OCI-LY1 (cell line): ENCODE data around the gene SLC19A1.

Experiments used
- H2AFZ ChIP-seq: fragments of 200-600 bp; sonication (generic), shearing (Covaris generic); 2 replicates; pipeline ENCODE4 v1.6.0; 2014; ENCODE audit warnings: antibody characterized with exemption, mild to moderate bottlenecking, low read length
- H3F3A ChIP-seq: fragments of 200-600 bp; sonication (generic), shearing (Covaris generic); 2 replicates; pipeline ENCODE4 v1.6.0; 2014; ENCODE audit warnings: mild to moderate bottlenecking, antibody characterized with exemption, low read length, moderate library complexity; ENCODE audit not compliant: insufficient read depth
- H3K27ac ChIP-seq: fragments of 200-600 bp; sonication (generic); 2 replicates; pipeline ENCODE4 v1.5.1; 2014; ENCODE audit warnings: low read length, mixed run types, mild to moderate bottlenecking, low read depth; ENCODE audit not compliant: poor library complexity, severe bottlenecking
- H3K27me3 ChIP-seq: fragments of 200-600 bp; sonication (generic); 2 replicates; pipeline ENCODE4 v1.6.0; 2014; ENCODE audit warnings: antibody characterized with exemption, mild to moderate bottlenecking, low read length, moderate library complexity; ENCODE audit not compliant: insufficient read depth
- H3K36me3 ChIP-seq: fragments of 200-600 bp; sonication (generic); 2 replicates; pipeline ENCODE4 v1.6.1; 2014; ENCODE audit warnings: mild to moderate bottlenecking, antibody characterized with exemption, low read length, moderate library complexity, mixed read lengths; ENCODE audit not compliant: insufficient read depth
- H3K4me1 ChIP-seq: fragments of 200-600 bp; sonication (generic); 2 replicates; pipeline ENCODE4 v1.5.1; 2014; ENCODE audit warnings: mild to moderate bottlenecking, low read length, moderate library complexity; ENCODE audit not compliant: insufficient read depth, severe bottlenecking
- H3K4me2 ChIP-seq: fragments of 200-600 bp; sonication (generic), shearing (Covaris generic); 2 replicates; pipeline ENCODE4 v1.6.1; 2014; ENCODE audit warnings: low read length
- H3K4me3 ChIP-seq: fragments of 200-600 bp; sonication (generic); 2 replicates; pipeline ENCODE4 v1.5.1; 2014; ENCODE audit warnings: low read length, low read depth, mild to moderate bottlenecking, mixed read lengths; ENCODE audit not compliant: poor library complexity, severe bottlenecking
- H3K79me2 ChIP-seq: fragments of 200-600 bp; shearing (Covaris generic); 2 replicates; pipeline ENCODE4 v1.6.1; 2016; ENCODE audit warnings: mixed run types, low read length, mixed read lengths; ENCODE audit not compliant: insufficient read depth
- H3K9ac ChIP-seq: fragments of 200-600 bp; sonication (generic), shearing (Covaris generic); 2 replicates; pipeline ENCODE4 v1.6.1; 2014; ENCODE audit warnings: mild to moderate bottlenecking, low read length, mixed read lengths
- H3K9me2 ChIP-seq: fragments of 200-600 bp; sonication (generic), shearing (Covaris generic); 2 replicates; pipeline ENCODE4 v1.6.1; 2014; ENCODE audit warnings: low read depth, mild to moderate bottlenecking, low read length, mixed read lengths
- H3K9me3 ChIP-seq: fragments of 200-600 bp; shearing (Covaris generic); 2 replicates; pipeline ENCODE4 v1.6.1; 2014; ENCODE audit warnings: low read length, mixed read lengths
- H4K20me1 ChIP-seq: fragments of 200-600 bp; sonication (generic), shearing (Covaris generic); 2 replicates; pipeline ENCODE4 v1.6.0; 2016; ENCODE audit warnings: mild to moderate bottlenecking, low read length; ENCODE audit not compliant: insufficient read depth
- EZH2 ChIP-seq: fragments of 200-600 bp; sonication (generic), shearing (Covaris generic); IDR thresholded peaks from 2 replicates; pipeline ENCODE4 v1.8.0; 2017; ENCODE audit warnings: borderline replicate concordance, mixed run types, mild to moderate bottlenecking, antibody characterized with exemption, low read length, moderate library complexity, mixed read lengths
- TF ChIP-seq, protein P1 (sequence below): fragments of 200-600 bp; sonication (generic), shearing (Covaris generic); IDR thresholded peaks from 2 replicates; pipeline ENCODE4 v1.5.1; 2017; ENCODE audit warnings: mild to moderate bottlenecking, antibody characterized with exemption, low read length, moderate library complexity, mixed read lengths

SLC19A1 gene

DNA sequence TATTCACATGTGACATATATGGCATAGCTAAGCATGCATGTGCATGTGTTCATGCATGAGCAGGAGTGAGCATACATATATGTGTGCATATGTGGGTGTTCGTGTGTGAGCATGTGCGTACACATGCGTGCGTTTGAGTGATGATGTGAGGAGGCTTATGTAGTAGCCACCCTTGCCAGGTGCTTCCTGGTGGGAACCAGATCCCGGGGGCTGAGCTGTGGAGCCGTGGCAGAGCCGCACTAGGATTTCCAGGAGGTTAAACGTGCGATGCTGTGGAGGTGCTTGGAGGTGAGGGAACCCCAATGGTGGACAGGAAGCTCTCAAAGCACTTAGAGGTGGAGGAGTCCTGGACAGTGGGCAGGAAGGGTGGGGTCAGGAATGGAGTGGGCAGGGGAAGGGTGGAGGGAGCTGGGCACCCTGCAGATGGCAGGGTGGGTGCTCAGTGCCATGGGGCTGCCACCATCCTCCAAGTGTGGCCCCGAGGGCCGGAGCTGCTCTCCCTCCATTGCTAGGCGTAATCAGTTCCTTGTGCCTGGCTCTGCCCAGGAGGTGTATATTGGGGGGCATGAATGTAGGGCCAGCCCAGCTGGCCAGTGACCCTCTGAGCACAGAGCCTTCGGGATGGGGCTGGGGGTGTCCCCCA lies 88.8 kb downstream of the SLC19A1 start:
- Histone ChIP-seq H3K79me2 (no peaks in the 10 kb centered on the region), H3K27ac (no peak overlapping the region), H3F3A (peaks cover 8% of the 10 kb centered on the region; the same call in 1 of the 2 replicates), H3K27me3 (no peaks in the 10 kb centered on the region), H3K36me3 (no peaks in the 10 kb centered on the region), H3K4me1 (no peaks in the 10 kb centered on the region), H3K9me2 (no peaks in the 10 kb centered on the region), H3K4me2 (no peak overlapping the region), H3K4me3 (no peak overlapping the region), H4K20me1 (no peaks in the 10 kb centered on the region), H2AFZ (no peak overlapping the region), H3K9me3 (no peaks in the 10 kb centered on the region), H3K9ac (no peak overlapping the region)
- no peak for TF ChIP-seq EZH2
- TF ChIP-seq, protein P1, sequence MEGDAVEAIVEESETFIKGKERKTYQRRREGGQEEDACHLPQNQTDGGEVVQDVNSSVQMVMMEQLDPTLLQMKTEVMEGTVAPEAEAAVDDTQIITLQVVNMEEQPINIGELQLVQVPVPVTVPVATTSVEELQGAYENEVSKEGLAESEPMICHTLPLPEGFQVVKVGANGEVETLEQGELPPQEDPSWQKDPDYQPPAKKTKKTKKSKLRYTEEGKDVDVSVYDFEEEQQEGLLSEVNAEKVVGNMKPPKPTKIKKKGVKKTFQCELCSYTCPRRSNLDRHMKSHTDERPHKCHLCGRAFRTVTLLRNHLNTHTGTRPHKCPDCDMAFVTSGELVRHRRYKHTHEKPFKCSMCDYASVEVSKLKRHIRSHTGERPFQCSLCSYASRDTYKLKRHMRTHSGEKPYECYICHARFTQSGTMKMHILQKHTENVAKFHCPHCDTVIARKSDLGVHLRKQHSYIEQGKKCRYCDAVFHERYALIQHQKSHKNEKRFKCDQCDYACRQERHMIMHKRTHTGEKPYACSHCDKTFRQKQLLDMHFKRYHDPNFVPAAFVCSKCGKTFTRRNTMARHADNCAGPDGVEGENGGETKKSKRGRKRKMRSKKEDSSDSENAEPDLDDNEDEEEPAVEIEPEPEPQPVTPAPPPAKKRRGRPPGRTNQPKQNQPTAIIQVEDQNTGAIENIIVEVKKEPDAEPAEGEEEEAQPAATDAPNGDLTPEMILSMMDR: no peak

DNA sequence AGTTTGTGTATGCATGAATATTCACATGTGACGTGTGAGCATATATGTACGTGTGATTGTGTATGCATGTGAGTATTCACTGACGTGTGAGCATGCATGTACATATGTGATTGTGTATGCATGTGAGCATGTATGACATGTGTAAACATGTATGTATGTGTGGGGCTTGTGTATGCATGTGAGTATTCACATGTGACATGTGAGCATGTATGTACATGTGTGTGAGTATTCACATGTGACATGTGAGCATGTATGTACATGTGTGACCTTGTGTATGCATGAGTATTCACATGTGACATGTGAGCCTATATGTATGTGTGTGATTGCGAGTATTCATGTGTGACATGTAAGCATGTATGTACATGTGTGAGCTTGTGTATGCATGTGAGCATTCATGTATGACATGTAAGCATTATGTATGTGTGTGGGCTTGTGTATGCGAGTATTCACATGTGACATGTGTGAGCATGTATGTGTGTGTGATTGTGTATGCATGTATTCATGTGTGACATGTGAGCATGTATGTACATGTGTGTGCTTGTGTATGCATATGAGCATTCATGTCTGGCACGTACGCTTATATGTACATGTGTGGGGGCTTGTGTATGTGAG lies 89.4 kb downstream of the SLC19A1 start:
- H3K79me2 ChIP-seq: no peaks in the 10 kb centered on the region
- H3K9me3 ChIP-seq: no peaks in the 10 kb centered on the region

DNA sequence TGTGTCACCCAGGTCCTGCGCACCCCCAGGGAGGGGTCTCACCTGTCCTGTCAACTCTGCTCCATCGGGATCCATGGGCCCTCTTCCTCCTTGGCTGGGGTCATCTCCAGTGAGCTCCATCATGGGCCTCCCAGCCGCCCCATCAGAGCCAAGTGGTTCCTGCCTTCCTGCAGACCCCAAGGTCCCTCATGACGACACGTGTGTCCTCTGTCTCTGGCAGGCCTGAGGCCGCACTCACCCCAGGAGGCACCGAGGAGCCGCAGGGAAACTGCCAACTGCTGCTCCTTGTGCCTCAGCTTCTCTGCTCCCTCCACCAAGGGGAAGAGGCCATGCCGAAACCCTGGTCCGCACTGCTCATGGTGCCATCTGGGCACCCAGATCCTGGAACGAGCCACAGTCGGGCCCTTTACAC lies 90.5 kb downstream of the SLC19A1 start:
- no peak overlapping the region for H3K9ac ChIP-seq
- H3K4me2 ChIP-seq: no peak overlapping the region
- no peaks in the 10 kb centered on the region for H3K9me3 ChIP-seq
- no peak overlapping the region for H3K27ac ChIP-seq
- H4K20me1 ChIP-seq: no peaks in the 10 kb centered on the region
- no peak overlapping the region for H2AFZ ChIP-seq
- TF ChIP-seq, protein P1: no peak
- no peak for TF ChIP-seq EZH2
- H3K4me3 ChIP-seq: no peak overlapping the region
- no peaks in the 10 kb centered on the region for H3K9me2 ChIP-seq
- H3K79me2 ChIP-seq: no peaks in the 10 kb centered on the region
- no peaks in the 10 kb centered on the region for H3K36me3 ChIP-seq
- peaks cover 8% of the 10 kb centered on the region; the same call in 1 of the 2 replicates for H3F3A ChIP-seq
- H3K4me1 ChIP-seq: no peaks in the 10 kb centered on the region
- H3K27me3 ChIP-seq: no peaks in the 10 kb centered on the region

More for the DNA sequence above, 89.4 kb downstream of the SLC19A1 start:
- Histone ChIP-seq H2AFZ (no peak overlapping the region), H4K20me1 (no peaks in the 10 kb centered on the region), H3K9me2 (no peaks in the 10 kb centered on the region), H3K4me3 (no peak overlapping the region), H3K4me1 (no peaks in the 10 kb centered on the region), H3K9ac (no peak overlapping the region), H3F3A (peaks cover 8% of the 10 kb centered on the region; the same call in 1 of the 2 replicates), H3K27me3 (no peaks in the 10 kb centered on the region), H3K27ac (no peak overlapping the region), H3K4me2 (no peak overlapping the region), H3K36me3 (no peaks in the 10 kb centered on the region)
- no peak for TF ChIP-seq EZH2
- TF ChIP-seq, protein P1: no peak
